Activated CD8-positive, alpha-beta memory T cell treated with anti-CD3 and anti-CD28 coated beads for 4 hours (primary cell): ENCODE results near the gene ARMC9.
"Not testable (repeated sequence)": the region's sequence is repeated elsewhere in the genome, so short reads cannot be mapped to it uniquely, and the experiment has no call there.

Experiments used
- DNase-seq, 2 donors: peaks; one replicate each; pipeline ENCODE4 v3.0.0-alpha.2; 2020; ENCODE audit warnings: low read depth in 2 of 2

Gene ARMC9

GRCh38 chr2:231397011-231397927 is 198.8 kb downstream of the ARMC9 start:
- no peak for DNase-seq

GRCh38 chr2:231397928-231398294 is 199.5 kb downstream of the ARMC9 start:
- DNase-seq: no peak

GRCh38 chr2:231398585-231398984 is 200.2 kb downstream of the ARMC9 start:
- no peak for DNase-seq

GRCh38 chr2:231399046-231399852 is 200.8 kb downstream of the ARMC9 start:
- DNase-seq: no peak

GRCh38 chr2:231399853-231400680 is 201.6 kb downstream of the ARMC9 start:
- no peak for DNase-seq

GRCh38 chr2:231400681-231401080 is 202.2 kb downstream of the ARMC9 start:
- DNase-seq: not testable (repeated sequence)

- DNase-seq: not testable (repeated sequence)
Measured at GRCh38 chr2:231401101-231401500, 202.7 kb downstream of the ARMC9 start.

- DNase-seq: not testable (repeated sequence)
Measured at GRCh38 chr2:231403421-231404182, 205.2 kb downstream of the ARMC9 start.

GRCh38 chr2:231404183-231404578 is 205.8 kb downstream of the ARMC9 start:
- DNase-seq: not testable (repeated sequence)

GRCh38 chr2:231405601-231406367 is 207.4 kb downstream of the ARMC9 start:
- DNase-seq: peak in 1 of 2 donors; percentile 32

- DNase-seq: not testable (repeated sequence)
Measured at GRCh38 chr2:231407686-231408085, 209.3 kb downstream of the ARMC9 start.

- not testable (repeated sequence) for DNase-seq
Measured at GRCh38 chr2:231408304-231408703, 209.9 kb downstream of the ARMC9 start.

- no peak for DNase-seq
Measured at GRCh38 chr2:231409776-231410175, 211.3 kb downstream of the ARMC9 start.

GRCh38 chr2:231410293-231411004 is 212.0 kb downstream of the ARMC9 start:
- DNase-seq: no peak

- DNase-seq: no peak
Measured at GRCh38 chr2:231411237-231411636, 212.8 kb downstream of the ARMC9 start.

- DNase-seq: peak; percentile 53 to 61
Measured at GRCh38 chr2:231411831-231412617, 213.6 kb downstream of the ARMC9 start.

- DNase-seq: no peak
Measured at GRCh38 chr2:231412618-231412963, 214.2 kb downstream of the ARMC9 start.

- no peak for DNase-seq
Measured at GRCh38 chr2:231413456-231413855, 215.0 kb downstream of the ARMC9 start.

- no peak for DNase-seq
Measured at GRCh38 chr2:231413921-231414476, 215.6 kb downstream of the ARMC9 start.
